Measurements from ENCODE around the gene HOXA1.

- TF ChIP-seq CTCF (IDR thresholded peaks at IDR 0.05) = no peak
- no peak for TF ChIP-seq CEBPB (IDR thresholded peaks at IDR 0.05)
- no peak for TF ChIP-seq KDM1A (IDR thresholded peaks at IDR 0.05; ENCODE audit: low read depth)
- no peak for TF ChIP-seq RCOR1 (IDR thresholded peaks at IDR 0.05; ENCODE audit: low read depth, low read length)
- TF ChIP-seq EP300 (IDR thresholded peaks at IDR 0.05) = no peak
- no peak for TF ChIP-seq ESRRA (IDR thresholded peaks at IDR 0.05; ENCODE audit: borderline replicate concordance, low read length)
- TF ChIP-seq RFX5 (IDR thresholded peaks at IDR 0.05) = no peak
- no peak for TF ChIP-seq EHMT2 (IDR thresholded peaks at IDR 0.05; ENCODE audit: low read depth)
- TF ChIP-seq ZC3H11A (IDR thresholded peaks at IDR 0.05) = no peak
Observed at GRCh38 chr7:27073076-27073475, 22.7 kb downstream of the HOXA1 start.
